Sigmoid colon (tissue), 4 donors: ENCODE results near the gene GCM1.

Experiments
- POLR2AphosphoS5 ChIP-seq, 4 donors: sonication (generic); formaldehyde crosslinking; IDR thresholded peaks; one replicate each; pipeline ENCODE4 v1.6.1; 2017; ENCODE audit warnings: antibody characterized with exemption in 4 of 4
- TF ChIP-seq, protein P1 (sequence below), 4 experiments: fragments of 450-650 bp in 3 of 4; fragments of 200-600 bp in 1 of 4; IDR thresholded peaks; one replicate each; pipeline ENCODE4 v1.5.1; 2016 to 2019; ENCODE audit warnings: antibody characterized with exemption in 4 of 4, mild to moderate bottlenecking in 3 of 4, moderate library complexity in 2 of 4

GRCh38 chr6:53159558-53159957 lies 10.9 kb upstream of the GCM1 start:
- TF ChIP-seq, protein P1, sequence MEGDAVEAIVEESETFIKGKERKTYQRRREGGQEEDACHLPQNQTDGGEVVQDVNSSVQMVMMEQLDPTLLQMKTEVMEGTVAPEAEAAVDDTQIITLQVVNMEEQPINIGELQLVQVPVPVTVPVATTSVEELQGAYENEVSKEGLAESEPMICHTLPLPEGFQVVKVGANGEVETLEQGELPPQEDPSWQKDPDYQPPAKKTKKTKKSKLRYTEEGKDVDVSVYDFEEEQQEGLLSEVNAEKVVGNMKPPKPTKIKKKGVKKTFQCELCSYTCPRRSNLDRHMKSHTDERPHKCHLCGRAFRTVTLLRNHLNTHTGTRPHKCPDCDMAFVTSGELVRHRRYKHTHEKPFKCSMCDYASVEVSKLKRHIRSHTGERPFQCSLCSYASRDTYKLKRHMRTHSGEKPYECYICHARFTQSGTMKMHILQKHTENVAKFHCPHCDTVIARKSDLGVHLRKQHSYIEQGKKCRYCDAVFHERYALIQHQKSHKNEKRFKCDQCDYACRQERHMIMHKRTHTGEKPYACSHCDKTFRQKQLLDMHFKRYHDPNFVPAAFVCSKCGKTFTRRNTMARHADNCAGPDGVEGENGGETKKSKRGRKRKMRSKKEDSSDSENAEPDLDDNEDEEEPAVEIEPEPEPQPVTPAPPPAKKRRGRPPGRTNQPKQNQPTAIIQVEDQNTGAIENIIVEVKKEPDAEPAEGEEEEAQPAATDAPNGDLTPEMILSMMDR (IDR thresholded peaks at IDR 0.05), result no peak
- TF ChIP-seq POLR2AphosphoS5 (IDR thresholded peaks at IDR 0.05), result no peak
